Mucosa of stomach (tissue), 1 donor: ENCODE measurements around the gene PALLD.

Experiments used
- H3K27me3 ChIP-seq: one replicate; pipeline ENCODE4 v1.7.0; 2013; ENCODE audit warnings: mild to moderate bottlenecking, low read length; ENCODE audit not compliant: control insufficient read depth, insufficient read depth
- H3K36me3 ChIP-seq: one replicate; pipeline ENCODE4 v1.7.0; 2013; ENCODE audit warnings: low read length; ENCODE audit not compliant: control insufficient read depth, insufficient read depth
- H3K4me1 ChIP-seq: one replicate; pipeline ENCODE4 v1.7.0; 2013; ENCODE audit warnings: mild to moderate bottlenecking, low read length; ENCODE audit not compliant: control insufficient read depth, insufficient read depth
- H3K4me3 ChIP-seq: one replicate; pipeline ENCODE4 v1.7.0; 2013; ENCODE audit warnings: low read length
- H3K9ac ChIP-seq: one replicate; pipeline ENCODE4 v1.7.0; 2013; ENCODE audit warnings: mild to moderate bottlenecking, low read length, moderate library complexity
- H3K9me3 ChIP-seq: one replicate; pipeline ENCODE4 v1.7.0; 2013; ENCODE audit warnings: mild to moderate bottlenecking, low read length, moderate library complexity; ENCODE audit not compliant: control insufficient read depth
- donor health status: Pancreatic carcinoma.

Gene PALLD

DNA sequence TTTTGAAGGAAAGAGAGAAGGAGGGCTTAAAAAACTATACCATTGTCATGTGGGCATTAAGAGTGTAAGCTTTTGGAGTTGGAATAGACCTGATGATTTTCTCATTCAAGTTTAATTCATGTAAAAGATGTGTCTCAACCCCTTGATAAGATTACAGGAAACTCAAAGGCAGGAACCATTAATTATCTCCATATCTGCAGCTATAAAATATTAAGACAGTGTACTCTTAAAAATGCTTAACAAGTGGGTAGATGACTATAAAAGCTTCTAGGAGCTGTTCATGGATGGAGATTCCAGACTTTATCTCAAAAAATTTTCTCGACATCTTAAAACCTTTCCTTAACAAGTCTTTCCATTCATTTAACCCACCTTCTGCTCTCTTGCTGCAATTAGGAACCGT, 208.3 kb downstream of the PALLD start:
- Histone ChIP-seq H3K4me1 (no peaks in the 10 kb centered on the region), H3K27me3 (no peaks in the 10 kb centered on the region), H3K36me3 (no peaks in the 10 kb centered on the region), H3K9ac (no peak overlapping the region), H3K9me3 (no peaks in the 10 kb centered on the region), H3K4me3 (no peak overlapping the region)

DNA sequence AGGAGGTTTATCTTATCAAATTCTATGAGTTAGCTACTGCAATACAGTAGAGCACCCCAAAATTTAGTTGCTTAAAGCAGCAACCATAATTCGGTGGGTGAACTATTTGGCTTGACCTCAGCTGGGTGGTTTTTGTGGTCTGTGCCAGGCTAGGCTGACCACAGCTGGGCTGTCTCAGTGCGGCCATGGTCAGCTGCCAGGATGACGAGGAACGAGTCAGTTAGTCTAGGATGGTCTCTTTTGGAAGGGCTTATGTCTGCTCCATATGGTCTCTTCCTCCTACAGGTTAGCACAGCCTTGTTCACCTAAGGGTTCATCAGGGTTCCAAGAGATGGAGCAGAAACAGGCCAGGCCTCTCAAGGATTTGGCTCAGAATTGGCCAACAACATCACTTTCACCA, 210.4 kb downstream of the PALLD start:
- H3K9ac ChIP-seq: no peak overlapping the region
- H3K27me3 ChIP-seq: no peaks in the 10 kb centered on the region
- H3K4me1 ChIP-seq: no peaks in the 10 kb centered on the region

DNA sequence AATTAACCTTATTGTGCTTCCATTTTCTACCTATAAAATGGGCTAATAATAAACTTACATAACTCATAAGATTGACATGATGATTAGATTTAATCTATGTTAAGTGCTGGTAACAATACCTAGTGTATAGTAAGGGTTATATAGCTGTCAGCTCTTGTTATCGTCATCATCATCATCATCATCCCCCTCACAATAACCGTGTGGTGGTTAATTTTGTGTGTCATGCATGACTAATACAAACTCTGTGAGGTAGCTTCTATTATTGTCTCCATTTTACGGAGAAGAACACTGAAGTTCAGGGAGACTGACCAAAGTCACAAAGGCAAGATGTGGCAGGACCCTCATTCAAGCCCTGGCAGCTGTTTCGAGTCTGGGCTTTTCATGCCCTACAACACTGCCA, 211.3 kb downstream of the PALLD start:
- Histone ChIP-seq H3K4me3 (no peak overlapping the region), H3K27me3 (no peaks in the 10 kb centered on the region), H3K4me1 (no peaks in the 10 kb centered on the region), H3K9me3 (no peaks in the 10 kb centered on the region), H3K9ac (no peak overlapping the region), H3K36me3 (no peaks in the 10 kb centered on the region)

More for the DNA sequence above, 210.4 kb downstream of the PALLD start:
- Histone ChIP-seq H3K4me3 (no peak overlapping the region), H3K9me3 (no peaks in the 10 kb centered on the region), H3K36me3 (no peaks in the 10 kb centered on the region)

DNA sequence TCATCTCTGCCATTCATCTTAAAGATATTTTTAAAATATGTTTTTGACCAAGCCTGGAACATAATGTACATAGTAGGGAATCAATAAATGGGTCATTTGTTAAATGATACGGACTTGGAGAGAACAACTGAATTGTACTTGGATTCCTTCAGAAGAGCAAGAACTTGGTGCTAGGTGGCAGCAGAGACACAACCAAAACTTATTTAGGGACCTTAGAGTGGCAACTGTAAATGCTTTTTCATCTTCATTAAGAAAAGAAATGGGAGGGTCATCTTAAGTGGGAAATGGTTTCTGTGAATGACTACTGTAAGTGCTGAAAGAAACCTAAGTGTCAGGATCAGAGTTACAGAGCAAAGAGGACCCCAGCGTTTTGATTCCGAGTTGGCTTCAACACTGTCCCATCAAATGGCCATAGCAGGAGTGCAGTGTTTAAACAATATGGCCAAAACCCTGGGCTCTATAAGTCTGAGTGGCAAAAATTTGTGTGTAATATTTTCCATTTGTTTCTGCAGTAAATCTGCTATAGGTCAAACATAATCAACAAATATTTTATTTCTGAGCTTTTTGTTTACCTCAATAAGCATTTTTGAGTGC, 213.6 kb downstream of the PALLD start:
- no peaks in the 10 kb centered on the region for H3K9me3 ChIP-seq
- no peaks in the 10 kb centered on the region for H3K36me3 ChIP-seq
- H3K4me1 ChIP-seq: no peaks in the 10 kb centered on the region
- no peak overlapping the region for H3K9ac ChIP-seq
- H3K4me3 ChIP-seq: no peak overlapping the region
- H3K27me3 ChIP-seq: no peaks in the 10 kb centered on the region

DNA sequence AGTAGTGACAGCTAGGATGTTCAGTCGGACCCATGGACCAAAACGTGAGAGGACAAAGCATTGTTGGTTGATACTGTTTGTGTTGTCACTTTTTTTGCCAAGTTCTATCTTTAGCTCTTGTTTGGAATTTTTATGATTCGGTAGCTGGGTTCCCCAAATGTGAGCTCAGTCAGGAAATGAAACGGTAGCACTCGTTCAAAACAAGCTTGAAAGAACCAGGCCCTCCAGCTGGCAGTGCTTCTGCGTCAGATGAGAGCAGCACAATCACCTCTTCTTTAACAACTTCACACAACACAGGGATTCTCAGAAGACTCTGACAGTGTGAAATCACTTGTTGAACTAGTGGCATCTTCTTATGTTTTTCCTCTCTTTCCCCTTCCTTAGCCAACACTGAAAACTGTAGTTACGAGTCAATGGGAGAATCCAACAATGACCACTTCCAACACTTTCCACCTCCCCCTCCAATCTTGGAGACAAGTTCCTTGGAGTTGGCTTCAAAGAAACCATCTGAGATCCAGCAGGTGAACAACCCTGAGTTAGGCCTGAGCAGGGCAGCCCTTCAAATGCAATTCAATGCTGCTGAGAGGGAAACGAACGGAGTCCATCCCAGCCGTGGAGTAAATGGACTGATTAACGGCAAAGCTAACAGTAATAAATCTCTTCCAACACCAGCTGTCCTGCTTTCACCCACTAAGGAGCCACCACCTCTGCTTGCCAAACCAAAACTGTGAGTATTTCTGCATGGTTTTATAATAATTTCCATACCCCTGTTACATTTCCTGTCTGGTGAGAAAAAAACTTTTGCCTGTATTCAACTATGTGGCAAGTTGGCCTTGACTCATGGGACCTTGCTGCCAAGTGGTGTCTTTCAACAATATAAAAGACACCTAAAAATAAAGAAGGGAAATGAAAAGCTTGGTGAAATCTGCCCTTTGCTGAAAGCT, 214.6 kb downstream of the PALLD start:
- Histone ChIP-seq H3K27me3 (no peaks in the 10 kb centered on the region), H3K9me3 (no peaks in the 10 kb centered on the region), H3K36me3 (no peaks in the 10 kb centered on the region), H3K4me3 (no peak overlapping the region), H3K4me1 (no peaks in the 10 kb centered on the region), H3K9ac (no peak overlapping the region)

DNA sequence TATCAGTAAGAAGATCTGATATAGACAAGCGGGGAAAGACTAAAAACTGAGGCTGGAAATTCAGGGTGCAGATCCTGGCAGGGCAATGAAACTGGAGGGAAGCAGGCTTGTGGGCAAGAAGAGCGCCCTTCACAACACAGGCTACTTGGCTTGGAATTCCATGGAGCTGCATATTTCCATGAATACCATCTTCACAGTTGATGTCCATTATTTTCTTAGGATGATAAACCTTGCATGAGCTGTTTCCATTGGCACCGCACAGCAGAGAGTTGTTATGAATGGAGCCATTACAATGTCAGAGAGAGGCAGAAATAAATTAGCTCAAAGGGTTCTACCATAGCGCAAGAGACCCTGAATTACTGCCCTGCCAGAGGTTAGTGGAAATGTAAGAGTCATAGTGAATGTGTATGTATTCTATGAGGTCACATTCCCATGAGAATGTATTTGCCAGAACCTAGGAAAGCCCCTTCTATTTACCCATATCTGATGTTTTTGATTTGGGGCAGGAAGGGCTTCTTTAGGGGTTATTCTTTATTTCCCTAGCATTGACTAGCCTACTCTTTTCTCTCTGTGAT, 215.6 kb downstream of the PALLD start:
- Histone ChIP-seq H3K27me3 (no peaks in the 10 kb centered on the region), H3K4me1 (no peaks in the 10 kb centered on the region), H3K9ac (no peak overlapping the region)

DNA sequence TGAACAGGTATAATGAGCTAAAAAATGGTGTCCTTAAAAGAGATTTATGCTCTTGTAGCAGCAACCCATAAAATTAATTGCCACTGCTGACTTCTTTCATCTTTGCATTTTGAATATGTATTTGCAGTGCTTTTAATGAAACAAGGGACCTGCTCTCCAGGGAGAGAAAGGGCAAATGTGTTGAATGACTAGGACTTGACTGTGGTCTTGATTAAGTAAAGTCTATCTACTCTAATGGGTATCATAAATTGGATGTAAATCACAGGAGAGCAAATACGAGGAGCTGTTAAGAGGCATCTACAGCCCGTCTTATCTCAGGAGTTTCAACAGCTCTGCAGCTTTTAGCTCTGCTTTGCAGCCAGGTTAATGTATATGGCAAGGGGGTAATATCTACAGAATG, 216.4 kb downstream of the PALLD start:
- Histone ChIP-seq H3K4me3 (no peak overlapping the region), H3K36me3 (no peaks in the 10 kb centered on the region), H3K9me3 (no peaks in the 10 kb centered on the region), H3K9ac (no peak overlapping the region), H3K27me3 (no peaks in the 10 kb centered on the region), H3K4me1 (no peaks in the 10 kb centered on the region)

More for the DNA sequence above, 215.6 kb downstream of the PALLD start:
- H3K9me3 ChIP-seq: no peaks in the 10 kb centered on the region
- no peak overlapping the region for H3K4me3 ChIP-seq
- no peaks in the 10 kb centered on the region for H3K36me3 ChIP-seq

DNA sequence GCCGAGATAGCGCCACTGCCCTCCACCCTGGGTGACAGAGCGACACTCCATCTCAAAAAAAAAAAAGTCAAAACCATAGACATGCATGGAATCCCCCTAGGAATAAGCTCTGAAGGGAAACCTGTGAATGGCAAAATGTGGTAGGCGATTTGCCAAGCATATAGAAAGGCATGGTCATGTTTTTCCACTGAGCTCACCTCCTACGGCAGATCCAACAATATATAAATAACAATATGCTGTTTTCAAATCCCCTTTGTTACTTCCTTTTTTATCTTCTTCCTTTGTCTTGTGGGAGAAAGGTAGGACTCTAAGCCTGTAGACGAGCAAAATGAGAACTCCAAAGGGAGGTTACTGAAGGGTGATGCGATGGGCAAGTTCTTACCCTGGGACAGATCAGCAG, 219.0 kb downstream of the PALLD start:
- no peaks in the 10 kb centered on the region for H3K9me3 ChIP-seq
- no peak overlapping the region for H3K4me3 ChIP-seq
- H3K4me1 ChIP-seq: no peaks in the 10 kb centered on the region
- no peaks in the 10 kb centered on the region for H3K36me3 ChIP-seq
- no peak overlapping the region for H3K9ac ChIP-seq
- no peaks in the 10 kb centered on the region for H3K27me3 ChIP-seq

DNA sequence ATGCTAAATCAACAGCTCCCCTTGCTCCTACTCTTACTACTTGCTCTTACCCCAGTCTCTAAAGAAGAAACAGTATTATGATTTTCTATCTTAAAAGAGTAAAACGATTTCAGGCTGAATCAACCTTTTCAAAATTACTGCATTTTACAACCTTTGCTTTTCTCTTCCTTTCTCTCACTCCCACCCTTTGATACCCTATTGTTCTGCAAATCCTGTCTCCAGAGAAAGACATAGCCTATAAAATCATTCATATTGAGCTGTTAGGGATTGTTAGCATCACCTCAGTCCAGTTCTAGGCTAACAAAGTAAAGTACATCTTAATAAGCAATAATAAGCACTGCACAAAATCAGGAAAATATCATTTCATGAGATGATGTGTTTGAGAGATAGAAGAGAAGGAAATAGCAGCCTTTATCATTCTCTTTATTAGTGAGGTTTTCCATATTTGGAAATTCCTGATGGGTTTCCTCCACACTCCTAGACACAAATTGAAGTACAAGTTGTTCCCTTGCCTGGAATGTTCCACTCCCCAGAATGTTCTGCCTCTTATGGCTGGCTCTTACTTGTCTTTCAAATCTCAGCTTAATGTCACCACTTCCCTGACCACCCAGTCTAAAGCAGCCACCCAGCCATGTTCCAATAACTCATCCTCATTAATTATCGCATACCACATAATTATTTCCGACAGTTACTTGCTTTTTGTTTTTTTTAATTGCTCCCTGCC, 219.7 kb downstream of the PALLD start:
- H3K9ac ChIP-seq: no peak overlapping the region
- H3K9me3 ChIP-seq: no peaks in the 10 kb centered on the region
- no peak overlapping the region for H3K4me3 ChIP-seq
- no peaks in the 10 kb centered on the region for H3K4me1 ChIP-seq
- no peaks in the 10 kb centered on the region for H3K36me3 ChIP-seq
- H3K27me3 ChIP-seq: no peaks in the 10 kb centered on the region

DNA sequence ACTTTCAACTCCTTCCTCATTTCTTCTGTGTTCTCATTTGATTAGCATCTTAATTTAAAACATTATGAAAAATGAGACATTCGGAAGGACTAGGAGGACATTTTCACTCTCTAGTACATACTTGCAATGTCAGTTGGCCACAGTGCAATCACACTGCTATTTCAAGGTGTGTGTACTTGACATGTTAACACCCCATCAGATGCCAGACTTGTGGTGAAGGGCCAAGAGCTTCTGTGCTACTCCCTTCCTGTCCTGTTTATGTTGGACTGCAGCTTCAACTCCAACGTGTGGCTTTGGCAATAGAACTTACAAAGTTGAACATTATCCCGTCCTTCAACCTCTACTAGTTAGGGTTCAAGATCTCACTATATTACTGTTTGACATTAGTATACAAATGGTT, 221.0 kb downstream of the PALLD start:
- H3K9ac ChIP-seq: no peak overlapping the region
- no peaks in the 10 kb centered on the region for H3K36me3 ChIP-seq
- no peak overlapping the region for H3K4me3 ChIP-seq
- H3K4me1 ChIP-seq: no peaks in the 10 kb centered on the region
- no peaks in the 10 kb centered on the region for H3K27me3 ChIP-seq
- no peaks in the 10 kb centered on the region for H3K9me3 ChIP-seq

DNA sequence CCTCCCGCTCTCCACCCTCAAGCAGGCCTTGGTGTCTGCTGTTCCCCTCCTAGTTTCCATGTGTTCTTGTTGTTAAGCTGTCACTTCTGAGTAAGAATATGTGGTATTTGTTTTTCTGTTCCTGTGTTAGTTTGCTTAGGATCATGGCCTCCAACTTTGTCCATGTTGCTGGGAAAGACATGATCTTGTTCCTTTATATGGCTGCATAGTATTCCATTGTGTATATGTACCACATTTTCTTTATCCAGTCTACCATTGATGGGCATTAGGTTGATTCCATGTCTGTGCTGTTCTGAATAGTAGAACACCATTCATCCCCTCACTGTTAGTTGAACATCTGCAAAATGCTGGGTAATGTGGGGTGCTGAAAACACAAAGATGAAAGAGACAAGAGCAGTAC, 222.9 kb downstream of the PALLD start:
- no peaks in the 10 kb centered on the region for H3K27me3 ChIP-seq
- no peak overlapping the region for H3K4me3 ChIP-seq

More for the DNA sequence above, 222.9 kb downstream of the PALLD start:
- no peaks in the 10 kb centered on the region for H3K36me3 ChIP-seq
- H3K9me3 ChIP-seq: no peaks in the 10 kb centered on the region
- H3K4me1 ChIP-seq: no peaks in the 10 kb centered on the region
- no peak overlapping the region for H3K9ac ChIP-seq
